ENCODE data around the gene GABRG3.

GABRG3 gene

GRCh38 chr15:27482287-27482686 lies 511.3 kb downstream of the GABRG3 start:
- Histone ChIP-seq H3K9me2 (replicated peaks; ENCODE audit: insufficient read depth, low read length) (no peaks in the 10 kb centered on the region), H4K20me1 (ENCODE audit: low read depth, low read length) (no peaks in the 10 kb centered on the region), H3K4me2 (ENCODE audit: low read depth, low read length, poor library complexity, severe bottlenecking) (no peak overlapping the region), H3K9me3 (ENCODE audit: insufficient read depth, low read length) (no peaks in the 10 kb centered on the region), H3K4me3 (ENCODE audit: insufficient read depth, low read length, poor library complexity, severe bottlenecking) (no peak overlapping the region), H3K9ac (ENCODE audit: low read length) (no peak overlapping the region), H3F3A (ENCODE audit: insufficient read depth) (no peaks in the 10 kb centered on the region), H3K27me3 (ENCODE audit: low read length) (no peaks in the 10 kb centered on the region), H3K79me2 (ENCODE audit: insufficient read depth, low read length) (no peaks in the 10 kb centered on the region), H2AFZ (ENCODE audit: low read depth, low read length, severe bottlenecking) (no peak overlapping the region), H3K36me3 (ENCODE audit: low read length) (no peaks in the 10 kb centered on the region), H3K27ac (ENCODE audit: low read depth, low read length) (no peak overlapping the region)
- no peak for TF ChIP-seq EZH2phosphoT487 (conservative IDR thresholded peaks at IDR 0.05; ENCODE audit: low read length)
- TF ChIP-seq CTCF (IDR thresholded peaks at IDR 0.05; ENCODE audit: insufficient read depth, low read length, poor library complexity, severe bottlenecking), result no peak

- H3K9ac ChIP-seq (ENCODE audit: low read length), result no peak overlapping the region
- H3K27me3 ChIP-seq (ENCODE audit: low read length), result no peaks in the 10 kb centered on the region
- no peak overlapping the region for H3K4me3 ChIP-seq (ENCODE audit: insufficient read depth, low read length, poor library complexity, severe bottlenecking)
- no peaks in the 10 kb centered on the region for H3K36me3 ChIP-seq (ENCODE audit: low read length)
- no peak overlapping the region for H2AFZ ChIP-seq (ENCODE audit: low read depth, low read length, severe bottlenecking)
- H3K9me3 ChIP-seq (ENCODE audit: insufficient read depth, low read length), result no peaks in the 10 kb centered on the region
- H3K9me2 ChIP-seq (replicated peaks; ENCODE audit: insufficient read depth, low read length), result no peaks in the 10 kb centered on the region
- H3K79me2 ChIP-seq (ENCODE audit: insufficient read depth, low read length), result no peaks in the 10 kb centered on the region
- H3K27ac ChIP-seq (ENCODE audit: low read depth, low read length), result no peak overlapping the region
- TF ChIP-seq EZH2phosphoT487 (conservative IDR thresholded peaks at IDR 0.05; ENCODE audit: low read length), result no peak
- no peak for TF ChIP-seq CTCF (IDR thresholded peaks at IDR 0.05; ENCODE audit: insufficient read depth, low read length, poor library complexity, severe bottlenecking)
- H3K4me2 ChIP-seq (ENCODE audit: low read depth, low read length, poor library complexity, severe bottlenecking), result no peak overlapping the region
- H3F3A ChIP-seq (ENCODE audit: insufficient read depth), result no peaks in the 10 kb centered on the region
- no peaks in the 10 kb centered on the region for H4K20me1 ChIP-seq (ENCODE audit: low read depth, low read length)
Observed at GRCh38 chr15:27483124-27483523, 512.1 kb downstream of the GABRG3 start.

GRCh38 chr15:27485265-27485664 lies 514.3 kb downstream of the GABRG3 start:
- TF ChIP-seq EZH2phosphoT487 (conservative IDR thresholded peaks at IDR 0.05; ENCODE audit: low read length), result no peak
- no peak for TF ChIP-seq CTCF (IDR thresholded peaks at IDR 0.05; ENCODE audit: insufficient read depth, low read length, poor library complexity, severe bottlenecking)
- no peaks in the 10 kb centered on the region for H4K20me1 ChIP-seq (ENCODE audit: low read depth, low read length)
- H3K4me3 ChIP-seq (ENCODE audit: insufficient read depth, low read length, poor library complexity, severe bottlenecking), result no peak overlapping the region
- H3K9me3 ChIP-seq (ENCODE audit: insufficient read depth, low read length), result no peaks in the 10 kb centered on the region
- no peak overlapping the region for H3K9ac ChIP-seq (ENCODE audit: low read length)
- no peaks in the 10 kb centered on the region for H3K9me2 ChIP-seq (replicated peaks; ENCODE audit: insufficient read depth, low read length)
- no peak overlapping the region for H3K27ac ChIP-seq (ENCODE audit: low read depth, low read length)
- no peak overlapping the region for H3K4me2 ChIP-seq (ENCODE audit: low read depth, low read length, poor library complexity, severe bottlenecking)
- no peaks in the 10 kb centered on the region for H3K36me3 ChIP-seq (ENCODE audit: low read length)
- H2AFZ ChIP-seq (ENCODE audit: low read depth, low read length, severe bottlenecking), result no peak overlapping the region
- H3K27me3 ChIP-seq (ENCODE audit: low read length), result no peaks in the 10 kb centered on the region
- H3F3A ChIP-seq (ENCODE audit: insufficient read depth), result no peaks in the 10 kb centered on the region
- no peaks in the 10 kb centered on the region for H3K79me2 ChIP-seq (ENCODE audit: insufficient read depth, low read length)
